Measurements from ENCODE around the gene LDLR. TPM values are rescaled to one million over a fixed set of nuclear protein-coding genes. Genes with fewer than 3 reads are reported as not detected.
A peak's percentile ranks its signal among the peaks of the same experiment; 100 is the strongest.

Gene LDLR
- total and polyA plus RNA-seq, 2 donors (not counting 1 experiment from before 2014, with no cell fraction given), result 187 to 427 TPM

DNA sequence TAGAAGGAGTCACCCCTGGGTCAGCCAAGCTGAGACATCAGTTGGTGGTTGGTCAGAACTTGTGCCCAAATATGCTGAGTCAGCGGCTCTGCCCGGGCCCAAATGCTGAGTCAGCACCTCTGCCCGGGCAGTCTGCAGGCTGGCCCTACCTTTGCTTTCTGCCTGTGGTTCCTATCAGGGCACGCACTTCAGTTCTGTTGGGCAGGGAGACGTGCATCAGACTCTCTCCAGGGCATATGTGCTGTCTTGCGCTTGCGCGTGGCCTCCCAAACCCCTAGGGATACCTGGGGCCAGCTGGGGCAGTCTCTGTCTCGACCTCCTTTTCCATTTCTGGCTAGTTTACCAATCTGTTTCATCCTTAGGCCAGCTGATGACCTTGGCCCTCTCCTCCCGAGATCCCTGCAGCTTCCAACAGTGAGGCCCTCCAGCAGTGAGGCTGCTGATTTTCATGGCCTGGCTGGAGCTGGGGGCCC, 24.4 kb upstream of the LDLR start:
- no peak overlapping the region for H3K4me3 ChIP-seq (replicated peaks in 1 of 4; ENCODE audit: control extremely low read depth in 1 of 4, insufficient read depth in 1 of 4, low read depth in 3 of 4, low read length in 4 of 4)
- no peak overlapping the region for H3K4me2 ChIP-seq (ENCODE audit: extremely low read depth, insufficient read depth, low read length)
- peak; percentile 27 to 29 for DNase-seq (ENCODE audit: low read depth in 2 of 2)

DNA sequence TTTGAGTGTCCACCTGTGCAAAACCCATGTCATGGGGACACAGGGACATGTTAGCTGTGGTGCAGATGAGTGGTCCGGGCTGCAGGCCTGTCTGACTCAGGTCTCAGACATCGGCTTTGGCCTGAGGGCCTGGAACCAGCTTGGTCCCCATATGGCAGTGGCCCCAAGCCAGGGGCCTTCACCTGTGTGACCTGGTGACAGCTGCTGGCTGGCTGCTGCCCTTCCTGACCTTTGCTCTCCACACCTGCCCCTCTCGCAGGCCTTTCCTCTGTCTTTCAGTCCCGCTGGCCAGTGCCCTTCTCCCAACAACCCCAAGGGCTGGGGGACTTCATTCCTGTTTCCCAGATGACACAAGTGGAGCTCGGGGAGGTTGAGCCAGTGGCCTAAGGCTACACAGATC, 22.9 kb upstream of the LDLR start:
- Histone ChIP-seq H3K27me3 (ENCODE audit: control insufficient read depth, insufficient read depth, low read length) (no peaks in the 10 kb centered on the region), H2AFZ (ENCODE audit: low read length) (no peak overlapping the region), H3K4me3 (replicated peaks in 1 of 4; ENCODE audit: control extremely low read depth in 1 of 4, insufficient read depth in 1 of 4, low read depth in 3 of 4, low read length in 4 of 4) (no peak overlapping the region), H3K9ac (ENCODE audit: insufficient read depth, low read length) (no peak overlapping the region), H3K4me1 (ENCODE audit: control insufficient read depth, extremely low read depth, insufficient read depth, low read length) (no peaks in the 10 kb centered on the region), H3K36me3 (ENCODE audit: control insufficient read depth, insufficient read depth, low read length) (peaks cover 16% of the 10 kb centered on the region), H3K9me3 (ENCODE audit: control insufficient read depth, insufficient read depth, low read depth, low read length) (no peaks in the 10 kb centered on the region), H4K20me1 (ENCODE audit: control insufficient read depth, extremely low read depth, insufficient read depth, low read length) (no peaks in the 10 kb centered on the region), H3K27ac (ENCODE audit: insufficient read depth, low read length) (no peak overlapping the region), H3K79me2 (ENCODE audit: control insufficient read depth, insufficient read depth, low read length) (no peaks in the 10 kb centered on the region), H3K4me2 (ENCODE audit: extremely low read depth, insufficient read depth, low read length) (no peak overlapping the region)
- TF ChIP-seq, protein P1, sequence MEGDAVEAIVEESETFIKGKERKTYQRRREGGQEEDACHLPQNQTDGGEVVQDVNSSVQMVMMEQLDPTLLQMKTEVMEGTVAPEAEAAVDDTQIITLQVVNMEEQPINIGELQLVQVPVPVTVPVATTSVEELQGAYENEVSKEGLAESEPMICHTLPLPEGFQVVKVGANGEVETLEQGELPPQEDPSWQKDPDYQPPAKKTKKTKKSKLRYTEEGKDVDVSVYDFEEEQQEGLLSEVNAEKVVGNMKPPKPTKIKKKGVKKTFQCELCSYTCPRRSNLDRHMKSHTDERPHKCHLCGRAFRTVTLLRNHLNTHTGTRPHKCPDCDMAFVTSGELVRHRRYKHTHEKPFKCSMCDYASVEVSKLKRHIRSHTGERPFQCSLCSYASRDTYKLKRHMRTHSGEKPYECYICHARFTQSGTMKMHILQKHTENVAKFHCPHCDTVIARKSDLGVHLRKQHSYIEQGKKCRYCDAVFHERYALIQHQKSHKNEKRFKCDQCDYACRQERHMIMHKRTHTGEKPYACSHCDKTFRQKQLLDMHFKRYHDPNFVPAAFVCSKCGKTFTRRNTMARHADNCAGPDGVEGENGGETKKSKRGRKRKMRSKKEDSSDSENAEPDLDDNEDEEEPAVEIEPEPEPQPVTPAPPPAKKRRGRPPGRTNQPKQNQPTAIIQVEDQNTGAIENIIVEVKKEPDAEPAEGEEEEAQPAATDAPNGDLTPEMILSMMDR (conservative IDR thresholded peaks at IDR 0.05 in 1 of 2, IDR thresholded peaks at IDR 0.05 in 1 of 2; ENCODE audit: low read depth in 1 of 2, low read length in 2 of 2), result no peak
- no peak for TF ChIP-seq EZH2 (IDR thresholded peaks at IDR 0.05; ENCODE audit: low read length, missing control alignments)
- no peak for DNase-seq (ENCODE audit: low read depth in 2 of 2)

More for the DNA sequence above, 24.4 kb upstream of the LDLR start:
- Histone ChIP-seq H3K36me3 (ENCODE audit: control insufficient read depth, insufficient read depth, low read length) (peaks cover 23% of the 10 kb centered on the region), H4K20me1 (ENCODE audit: control insufficient read depth, extremely low read depth, insufficient read depth, low read length) (no peaks in the 10 kb centered on the region), H2AFZ (ENCODE audit: low read length) (no peak overlapping the region), H3K4me1 (ENCODE audit: control insufficient read depth, extremely low read depth, insufficient read depth, low read length) (no peaks in the 10 kb centered on the region), H3K9ac (ENCODE audit: insufficient read depth, low read length) (no peak overlapping the region), H3K79me2 (ENCODE audit: control insufficient read depth, insufficient read depth, low read length) (no peaks in the 10 kb centered on the region), H3K27ac (ENCODE audit: insufficient read depth, low read length) (no peak overlapping the region), H3K27me3 (ENCODE audit: control insufficient read depth, insufficient read depth, low read length) (no peaks in the 10 kb centered on the region), H3K9me3 (ENCODE audit: control insufficient read depth, insufficient read depth, low read depth, low read length) (no peaks in the 10 kb centered on the region)
- no peak for TF ChIP-seq EZH2 (IDR thresholded peaks at IDR 0.05; ENCODE audit: low read length, missing control alignments)
- TF ChIP-seq, protein P1 (conservative IDR thresholded peaks at IDR 0.05 in 1 of 2, IDR thresholded peaks at IDR 0.05 in 1 of 2; ENCODE audit: low read depth in 1 of 2, low read length in 2 of 2), result no peak

DNA sequence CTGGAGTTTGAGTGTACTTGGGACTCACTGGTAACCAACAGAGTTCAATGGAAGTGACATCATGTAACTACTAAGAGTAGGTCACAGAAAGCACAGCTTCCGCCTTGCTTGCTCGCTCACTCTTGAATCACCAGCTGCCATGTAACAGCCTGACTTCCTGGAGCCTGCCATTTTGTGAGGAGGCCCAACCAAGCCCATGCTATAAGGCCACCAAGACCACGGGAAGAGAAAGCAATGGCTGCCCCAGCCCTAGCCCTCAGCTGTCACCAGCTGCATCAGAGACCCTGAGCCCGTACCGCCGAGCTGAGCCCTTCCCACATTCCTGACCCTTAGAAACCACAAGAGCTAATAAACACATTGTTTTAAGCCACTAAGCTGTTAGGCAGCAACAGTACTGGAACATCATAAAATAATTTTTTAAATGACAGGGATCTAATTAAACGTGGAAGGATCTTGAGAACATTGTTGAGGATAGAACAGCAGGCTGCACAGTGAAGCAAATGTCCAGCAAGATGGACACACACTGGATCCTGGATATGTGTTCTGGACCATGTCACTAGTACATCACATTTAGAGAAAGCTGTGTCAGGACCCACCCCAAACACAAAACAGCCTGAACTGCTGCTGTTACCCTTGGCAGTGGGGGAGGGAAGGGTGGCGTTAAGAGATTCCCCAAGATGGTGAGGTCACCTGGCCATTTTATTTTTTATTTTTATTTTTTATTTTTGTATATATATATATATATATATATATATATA, 21.7 kb upstream of the LDLR start:
- H3K27ac ChIP-seq (ENCODE audit: insufficient read depth, low read length), result no peak overlapping the region
- no peaks in the 10 kb centered on the region for H3K79me2 ChIP-seq (ENCODE audit: control insufficient read depth, insufficient read depth, low read length)
- DNase-seq (ENCODE audit: low read depth in 2 of 2), result peak in 1 of 2 donors; percentile 13
- no peak overlapping the region for H2AFZ ChIP-seq (ENCODE audit: low read length)
- TF ChIP-seq, protein P1 (conservative IDR thresholded peaks at IDR 0.05 in 1 of 2, IDR thresholded peaks at IDR 0.05 in 1 of 2; ENCODE audit: low read depth in 1 of 2, low read length in 2 of 2), result no peak
- TF ChIP-seq EZH2 (IDR thresholded peaks at IDR 0.05; ENCODE audit: low read length, missing control alignments), result no peak
- H3K4me1 ChIP-seq (ENCODE audit: control insufficient read depth, extremely low read depth, insufficient read depth, low read length), result no peaks in the 10 kb centered on the region
- H3K27me3 ChIP-seq (ENCODE audit: control insufficient read depth, insufficient read depth, low read length), result no peaks in the 10 kb centered on the region
- peaks cover 11% of the 10 kb centered on the region for H3K36me3 ChIP-seq (ENCODE audit: control insufficient read depth, insufficient read depth, low read length)
- no peaks in the 10 kb centered on the region for H3K9me3 ChIP-seq (ENCODE audit: control insufficient read depth, insufficient read depth, low read depth, low read length)
- no peaks in the 10 kb centered on the region for H4K20me1 ChIP-seq (ENCODE audit: control insufficient read depth, extremely low read depth, insufficient read depth, low read length)
- no peak overlapping the region for H3K4me2 ChIP-seq (ENCODE audit: extremely low read depth, insufficient read depth, low read length)
- no peak overlapping the region for H3K4me3 ChIP-seq (replicated peaks in 1 of 4; ENCODE audit: control extremely low read depth in 1 of 4, insufficient read depth in 1 of 4, low read depth in 3 of 4, low read length in 4 of 4)
- H3K9ac ChIP-seq (ENCODE audit: insufficient read depth, low read length), result no peak overlapping the region
